ENCODE data around the gene DGKA.
"Not testable (repeated sequence)": the region's sequence is repeated elsewhere in the genome, so short reads cannot be mapped to it uniquely, and the experiment has no call there.

Gene DGKA

DNA sequence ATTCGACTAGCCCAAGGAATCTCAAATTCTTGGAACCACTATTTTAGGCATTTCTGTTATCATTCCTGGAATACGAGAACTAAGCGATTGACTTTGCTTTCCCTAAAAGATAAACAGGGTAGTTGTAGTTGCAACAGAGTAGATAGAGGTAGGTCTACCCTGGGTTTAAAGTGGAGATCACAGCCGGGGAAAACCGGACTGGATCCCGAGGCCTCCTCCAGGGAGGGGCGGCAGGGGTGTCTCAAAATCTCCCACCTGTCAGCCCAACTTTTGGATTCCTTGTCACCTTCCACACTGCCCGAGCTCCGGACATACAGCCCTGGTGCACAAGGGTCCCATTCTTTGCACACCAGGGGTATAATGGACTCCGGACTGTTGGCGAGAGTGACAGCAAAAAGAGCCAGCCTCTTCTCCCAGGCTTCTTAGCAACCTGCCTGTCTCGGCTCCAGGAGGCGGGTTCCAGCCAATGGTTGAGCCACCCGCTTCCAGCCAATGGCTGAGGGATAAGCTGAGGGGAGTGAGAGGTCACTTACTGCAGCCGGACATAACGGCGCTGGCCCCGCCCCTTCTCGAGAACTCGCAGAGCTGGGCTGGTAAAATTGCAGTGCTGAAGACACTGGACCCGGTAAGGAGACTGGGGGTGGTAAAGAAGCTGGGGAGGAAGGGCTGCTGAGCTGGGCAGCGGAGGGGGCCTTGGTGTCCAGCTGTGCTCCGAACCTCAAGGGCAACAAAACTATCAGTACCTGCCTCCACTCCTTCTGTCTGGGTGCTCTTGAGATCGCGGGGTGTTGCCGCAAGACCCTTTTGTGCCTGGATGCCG lies 66.0 kb downstream of the DGKA start, which contains the start of gene SUOX:
SUOX (plus strand) TSS at position 562 of the 820 bp plus-strand sequence. CDS start 4,946 bp downstream, outside the sequence.
- DNase-seq (ENCODE audit: low spot score) (peak; percentile 87), FAIRE-seq (peak; percentile 89)

DNA sequence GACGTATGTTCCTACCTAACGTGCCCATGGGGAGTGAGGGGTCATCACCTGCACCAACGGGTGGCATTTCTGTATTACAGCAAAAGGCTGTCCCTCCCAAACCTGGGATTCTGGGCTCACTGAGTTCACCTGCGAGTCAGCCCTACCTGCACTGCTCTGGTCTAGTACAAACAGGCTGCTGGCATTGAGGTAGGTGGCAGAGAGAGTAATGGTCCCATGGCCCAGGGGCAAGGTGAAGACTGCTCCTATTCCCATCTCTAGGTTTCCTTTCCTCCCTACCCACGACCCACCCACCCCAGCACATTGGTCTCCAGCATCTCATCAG lies 66.5 kb downstream of the DGKA start:
- no peak for FAIRE-seq
- no peak for DNase-seq (ENCODE audit: low spot score)

DNA sequence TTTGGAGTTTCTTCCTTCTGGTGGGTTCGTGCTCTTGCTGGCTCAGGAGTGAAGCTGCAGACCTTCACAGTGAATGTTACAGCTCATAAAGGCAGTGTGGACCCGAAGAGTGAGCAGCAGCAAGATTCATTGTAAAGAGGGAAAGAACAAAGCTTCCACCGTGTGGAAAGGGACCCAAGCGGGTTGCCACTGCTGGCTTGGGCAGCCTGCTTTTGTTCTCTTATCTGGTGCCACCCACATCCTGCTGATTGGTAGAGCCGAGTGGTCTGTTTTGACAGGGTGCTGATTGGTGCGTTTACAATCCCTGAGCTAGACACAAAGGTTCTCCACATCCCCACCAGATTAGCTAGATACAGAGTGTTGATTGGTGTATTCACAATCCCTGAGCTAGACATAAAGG lies 68.6 kb downstream of the DGKA start:
- DNase-seq (ENCODE audit: low spot score); FAIRE-seq: not testable (repeated sequence)

DNA sequence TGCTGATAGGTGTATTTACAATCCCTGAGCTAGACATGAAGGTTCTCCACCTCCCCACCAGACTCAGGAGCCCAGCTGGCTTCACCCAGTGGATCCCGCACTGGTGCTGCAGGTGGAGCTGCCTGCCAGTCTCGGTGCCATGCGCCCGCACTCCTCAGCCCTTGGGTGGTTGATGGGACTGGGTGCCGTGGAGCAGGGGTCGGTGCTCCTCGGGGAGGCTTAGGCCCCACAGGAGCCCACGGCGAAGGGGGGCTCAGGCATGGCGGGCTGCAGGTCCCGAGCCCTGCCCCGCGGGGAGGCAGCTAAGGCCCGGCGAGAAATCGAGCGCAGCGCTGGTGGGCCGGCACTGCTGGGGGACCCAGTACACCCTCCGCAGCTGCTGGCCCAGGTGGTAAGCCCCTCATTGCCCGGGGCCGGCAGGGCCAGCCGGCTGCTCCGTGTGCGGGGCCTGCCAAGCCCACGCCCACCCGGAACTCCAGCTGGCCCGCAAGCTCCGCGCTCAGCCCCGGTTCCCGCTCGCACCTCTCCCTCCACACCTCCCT lies 69.1 kb downstream of the DGKA start:
- DNase-seq (ENCODE audit: low spot score); FAIRE-seq: not testable (repeated sequence)

GRCh38 chr12:56001487-56002100 lies 70.6 kb downstream of the DGKA start:
- no peak for DNase-seq (ENCODE audit: low spot score)
- no peak for FAIRE-seq

DNA sequence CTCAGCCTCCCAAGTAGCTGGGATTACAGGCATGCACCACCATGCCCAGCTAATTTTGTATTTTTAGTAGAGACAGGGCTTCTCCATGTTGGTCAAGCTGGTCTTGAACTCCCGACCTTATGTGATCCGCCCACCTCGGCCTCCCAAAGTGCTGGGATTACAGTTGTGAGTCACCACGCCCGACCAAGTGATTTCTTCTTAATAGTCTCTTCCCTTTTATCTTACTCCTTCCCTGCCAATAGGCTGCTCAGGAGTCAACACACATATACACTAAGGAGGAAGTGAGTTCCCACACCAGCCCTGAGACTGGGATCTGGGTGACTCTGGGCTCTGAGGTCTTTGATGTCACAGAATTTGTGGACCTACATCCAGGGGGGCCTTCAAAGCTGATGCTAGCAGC lies 72.4 kb downstream of the DGKA start:
- FAIRE-seq; DNase-seq (ENCODE audit: low spot score): not testable (repeated sequence)
